ENCODE data around the gene PPM1A. TPM values are rescaled to one million over a fixed set of nuclear protein-coding genes. Genes with fewer than 3 reads are reported as not detected.

PPM1A gene
- total and polyA plus RNA-seq, 2 of the 8 experiments (the other 6 are each of a cell fraction or from before 2014, with no cell fraction given): 14.0 to 51.2 TPM

DNA sequence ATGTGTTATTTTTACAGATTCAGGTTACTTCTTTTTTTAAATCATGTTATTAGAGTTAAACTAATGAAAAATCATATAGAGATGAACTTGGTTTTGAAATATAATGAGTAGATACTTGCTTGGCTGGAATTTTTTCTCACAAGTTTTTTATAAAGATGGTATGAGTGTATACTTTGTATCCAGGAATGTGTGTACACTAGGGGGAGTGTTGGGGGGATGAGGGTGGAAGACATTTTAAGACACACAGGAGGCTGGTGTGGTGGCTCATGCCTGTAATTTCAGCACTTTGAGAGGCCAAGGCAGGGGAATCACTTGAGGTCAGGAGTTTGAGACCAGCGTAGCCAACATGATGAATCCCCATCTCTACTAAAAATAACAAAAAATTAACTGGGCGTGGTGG is 23.2 kb downstream of the PPM1A start (continued):
- TF ChIP-seq HDAC6 (IDR thresholded peaks at IDR 0.05; ENCODE audit: low read depth, low read length): no peak
- TF ChIP-seq SP2 (IDR thresholded peaks at IDR 0.05; ENCODE audit: low read length): no peak
- TF ChIP-seq CEBPB (IDR thresholded peaks at IDR 0.05; ENCODE audit: low read depth, low read length): no peak
- TF ChIP-seq JUND (IDR thresholded peaks at IDR 0.05; ENCODE audit: low read length): no peak
- TF ChIP-seq BCL11A (IDR thresholded peaks at IDR 0.05; ENCODE audit: low read depth in 2 of 2, low read length in 2 of 2): no peak
- TF ChIP-seq, protein P1, sequence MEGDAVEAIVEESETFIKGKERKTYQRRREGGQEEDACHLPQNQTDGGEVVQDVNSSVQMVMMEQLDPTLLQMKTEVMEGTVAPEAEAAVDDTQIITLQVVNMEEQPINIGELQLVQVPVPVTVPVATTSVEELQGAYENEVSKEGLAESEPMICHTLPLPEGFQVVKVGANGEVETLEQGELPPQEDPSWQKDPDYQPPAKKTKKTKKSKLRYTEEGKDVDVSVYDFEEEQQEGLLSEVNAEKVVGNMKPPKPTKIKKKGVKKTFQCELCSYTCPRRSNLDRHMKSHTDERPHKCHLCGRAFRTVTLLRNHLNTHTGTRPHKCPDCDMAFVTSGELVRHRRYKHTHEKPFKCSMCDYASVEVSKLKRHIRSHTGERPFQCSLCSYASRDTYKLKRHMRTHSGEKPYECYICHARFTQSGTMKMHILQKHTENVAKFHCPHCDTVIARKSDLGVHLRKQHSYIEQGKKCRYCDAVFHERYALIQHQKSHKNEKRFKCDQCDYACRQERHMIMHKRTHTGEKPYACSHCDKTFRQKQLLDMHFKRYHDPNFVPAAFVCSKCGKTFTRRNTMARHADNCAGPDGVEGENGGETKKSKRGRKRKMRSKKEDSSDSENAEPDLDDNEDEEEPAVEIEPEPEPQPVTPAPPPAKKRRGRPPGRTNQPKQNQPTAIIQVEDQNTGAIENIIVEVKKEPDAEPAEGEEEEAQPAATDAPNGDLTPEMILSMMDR (IDR thresholded peaks at IDR 0.05; ENCODE audit: control extremely low read depth in 1 of 3, insufficient read depth in 1 of 3, low read depth in 1 of 3, low read length in 3 of 3): no peak

Measured in H1 (cell line).